Measurements from ENCODE around the gene ZNF557.

Gene ZNF557

DNA sequence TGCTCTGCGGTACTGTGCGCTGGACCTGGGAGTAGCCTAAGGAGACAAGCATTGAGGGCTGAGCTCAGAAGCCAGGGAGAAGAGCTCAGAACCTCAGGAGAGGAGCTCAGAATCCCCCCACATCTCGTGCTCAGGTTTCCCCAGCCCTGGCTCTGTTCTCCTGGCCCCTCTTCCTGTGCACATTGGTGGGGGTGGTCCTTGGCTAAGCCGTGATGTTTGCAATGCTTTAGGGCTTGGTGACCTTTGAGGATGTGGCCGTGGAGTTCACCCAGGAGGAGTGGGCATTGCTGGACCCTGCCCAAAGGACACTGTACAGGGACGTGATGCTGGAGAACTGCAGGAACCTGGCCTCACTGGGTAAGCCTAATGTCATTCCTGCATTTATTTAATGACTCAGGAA lies 6.6 kb downstream of the ZNF557 start:
- no peak for DNase-seq

DNA sequence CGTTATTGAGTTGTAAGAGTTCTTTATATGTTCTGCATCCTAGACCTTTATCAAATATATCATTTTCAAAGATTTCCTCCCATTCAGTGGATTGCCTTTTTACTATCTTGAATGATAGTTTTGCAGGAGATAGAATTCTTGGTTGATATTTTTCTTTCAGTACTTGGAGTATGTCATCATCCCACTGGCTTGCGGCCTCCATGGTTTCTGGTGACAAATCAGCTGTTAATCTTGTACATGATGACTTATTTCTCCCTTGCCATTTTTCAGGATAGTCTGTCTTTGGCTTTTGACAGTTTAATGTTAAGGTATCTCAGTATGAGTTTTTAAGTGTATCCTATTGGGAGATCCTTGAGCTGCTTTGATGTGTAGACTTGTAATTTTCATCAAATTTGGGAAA lies 8.5 kb downstream of the ZNF557 start:
- DNase-seq: no peak

DNA sequence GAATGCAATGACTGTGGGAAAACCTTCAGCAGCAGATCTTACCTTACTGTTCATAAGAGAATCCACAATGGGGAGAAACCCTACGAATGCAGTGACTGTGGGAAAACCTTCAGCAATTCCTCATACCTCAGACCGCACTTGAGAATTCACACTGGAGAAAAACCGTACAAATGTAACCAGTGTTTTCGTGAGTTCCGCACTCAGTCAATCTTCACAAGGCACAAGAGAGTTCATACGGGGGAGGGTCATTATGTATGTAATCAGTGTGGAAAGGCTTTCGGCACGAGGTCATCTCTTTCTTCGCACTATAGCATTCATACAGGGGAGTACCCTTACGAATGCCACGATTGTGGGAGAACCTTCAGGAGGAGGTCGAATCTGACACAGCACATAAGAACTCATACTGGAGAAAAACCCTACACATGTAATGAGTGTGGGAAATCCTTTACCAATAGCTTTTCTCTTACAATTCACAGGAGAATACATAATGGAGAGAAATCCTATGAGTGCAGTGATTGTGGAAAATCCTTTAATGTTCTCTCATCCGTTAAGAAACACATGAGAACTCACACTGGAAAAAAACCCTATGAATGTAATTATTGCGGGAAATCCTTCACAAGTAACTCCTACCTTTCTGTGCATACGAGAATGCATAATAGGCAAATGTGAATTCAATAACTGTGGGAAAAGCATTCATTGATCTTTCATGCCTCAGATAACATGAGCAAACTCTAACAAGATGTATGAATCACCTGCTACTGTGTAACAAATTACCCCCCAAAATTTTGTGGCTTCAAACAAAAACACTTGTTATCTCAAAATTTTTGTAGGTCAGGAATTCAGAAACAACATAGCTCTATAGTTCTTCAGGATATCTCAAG lies 13.8 kb downstream of the ZNF557 start:
- no peak for DNase-seq

DNA sequence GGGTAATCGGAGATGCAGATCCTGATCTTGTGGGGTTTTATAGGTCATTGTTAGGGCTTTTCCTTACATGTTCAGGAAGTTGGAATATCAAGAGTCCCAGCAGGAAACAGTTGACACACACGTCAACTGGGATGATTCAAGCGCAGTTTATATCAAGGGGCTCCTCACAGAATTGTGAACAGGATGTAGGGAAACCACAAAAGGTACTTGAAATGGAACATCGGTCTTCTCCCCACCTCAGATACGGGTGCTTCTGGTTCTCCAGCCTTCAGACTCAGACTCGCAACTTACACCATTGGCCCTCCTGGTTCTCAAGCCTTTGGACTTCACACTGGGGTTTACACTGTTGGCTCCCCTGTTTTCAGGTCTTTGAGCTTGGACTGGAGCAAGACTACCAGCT lies 19.5 kb downstream of the ZNF557 start:
- DNase-seq: no peak

DNA sequence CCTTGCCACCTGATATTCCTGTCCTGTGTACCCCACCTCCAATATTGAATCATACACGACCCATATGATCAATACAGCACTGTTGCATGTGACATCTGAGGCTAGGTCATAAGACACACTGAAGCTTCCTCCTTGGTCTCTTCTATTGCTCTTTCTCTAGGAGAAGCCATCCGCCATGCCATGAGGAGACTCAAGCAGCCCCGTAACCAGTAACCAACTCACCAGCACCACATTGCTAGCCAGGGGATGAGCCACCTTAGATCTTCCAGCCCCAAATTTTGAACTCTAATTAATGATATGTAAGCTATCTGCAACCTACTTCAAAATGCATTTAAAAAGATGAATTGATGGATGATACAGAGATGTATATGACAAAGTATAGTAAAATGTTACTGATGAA lies 28.6 kb downstream of the ZNF557 start:
- no peak for DNase-seq

DNA sequence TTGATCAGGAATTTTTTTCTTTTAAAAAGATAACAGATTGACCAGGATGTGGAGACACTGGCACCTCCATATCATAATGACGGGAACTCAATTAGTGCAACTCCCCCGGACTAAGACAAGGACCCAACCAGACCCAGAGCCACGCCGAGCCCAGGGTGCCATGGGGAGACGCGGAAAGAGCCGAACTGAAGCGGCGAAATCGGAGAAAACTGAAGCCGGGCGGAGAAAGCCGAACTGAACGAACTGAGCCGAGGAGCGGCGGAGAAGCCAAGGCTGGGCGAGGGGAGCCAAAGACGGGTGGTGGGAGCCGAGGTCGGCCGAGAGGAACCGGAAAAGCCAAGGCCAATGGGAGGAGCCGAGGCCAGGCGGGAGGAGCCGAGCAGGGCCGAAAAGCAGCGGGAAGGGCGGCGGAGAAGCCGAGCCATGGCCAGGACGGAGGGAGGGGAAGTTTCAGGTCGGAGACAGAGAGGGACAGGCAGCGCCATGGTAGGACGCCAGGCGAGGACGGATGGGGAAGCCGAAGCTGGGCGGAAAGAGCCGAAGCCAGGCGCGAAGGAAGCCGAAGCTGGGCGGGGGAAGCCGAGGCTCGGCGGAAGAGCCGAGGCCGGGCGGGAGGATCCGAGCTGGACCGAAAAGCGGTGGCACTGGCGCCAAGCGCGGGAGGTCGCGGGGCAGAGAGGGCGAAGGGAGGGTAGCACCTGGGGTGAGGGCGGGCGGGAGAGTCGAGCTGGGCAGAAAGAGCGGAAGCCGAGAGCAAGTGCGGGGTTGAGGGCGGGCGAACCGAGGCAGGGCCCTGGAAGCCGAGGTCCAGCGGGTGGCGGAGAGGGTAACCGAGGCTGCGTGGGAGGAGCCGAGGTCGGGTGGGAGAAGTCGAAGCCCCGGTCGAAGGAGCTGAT lies 29.4 kb downstream of the ZNF557 start:
- DNase-seq: peak; percentile 97 to 99

DNA sequence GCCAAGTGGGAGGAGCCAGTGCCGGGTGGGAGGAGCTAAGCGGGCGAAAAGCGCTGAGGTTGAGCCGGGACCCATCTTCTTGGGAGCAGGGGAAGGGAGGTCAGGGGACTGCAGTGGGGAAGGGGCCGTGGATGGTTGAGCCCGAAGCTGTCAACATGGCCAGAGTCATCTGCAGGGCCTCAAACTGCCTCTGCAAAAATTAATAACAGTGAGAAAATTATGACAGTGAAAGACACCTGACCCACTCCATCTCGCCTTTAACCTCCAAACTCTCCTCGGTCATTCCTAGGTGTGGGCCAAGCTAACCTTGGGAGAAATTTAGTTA lies 30.1 kb downstream of the ZNF557 start:
- DNase-seq: no peak

DNA sequence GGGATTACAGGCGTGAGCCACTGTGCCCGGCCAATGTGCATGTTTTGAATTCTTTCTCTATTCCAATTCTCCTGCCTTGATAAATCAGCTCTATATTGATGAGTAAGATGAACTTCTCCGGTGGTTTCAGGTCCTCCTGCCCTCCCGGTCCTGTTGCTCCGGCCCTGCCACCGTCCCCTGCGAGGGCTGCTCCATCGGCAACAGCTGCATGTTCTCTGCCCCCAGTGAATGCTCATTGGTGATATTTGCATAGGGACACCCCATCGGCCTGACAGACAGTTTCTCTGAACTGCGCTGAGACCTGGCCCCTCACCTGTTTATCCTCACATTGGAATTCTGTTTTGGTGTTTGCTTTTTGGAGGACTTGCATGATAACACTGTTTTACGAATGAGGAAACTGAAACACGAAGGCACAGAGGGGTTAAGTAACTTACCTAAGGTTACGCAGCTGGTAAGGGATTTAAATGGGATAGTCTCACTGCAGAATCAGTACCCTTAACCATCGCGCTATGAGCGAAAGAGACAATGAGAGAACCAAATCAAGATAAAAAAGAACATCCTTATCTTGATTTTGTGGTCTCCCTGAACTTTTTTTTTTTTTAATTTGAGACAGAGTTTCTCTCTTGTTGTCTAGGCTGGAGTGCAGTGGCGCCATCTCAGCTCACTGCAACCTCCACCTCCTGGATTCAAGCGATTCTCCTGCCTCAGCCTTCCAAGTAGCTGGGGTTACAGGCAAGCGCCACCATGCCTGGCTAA lies 32.2 kb downstream of the ZNF557 start:
- no peak for DNase-seq

DNA sequence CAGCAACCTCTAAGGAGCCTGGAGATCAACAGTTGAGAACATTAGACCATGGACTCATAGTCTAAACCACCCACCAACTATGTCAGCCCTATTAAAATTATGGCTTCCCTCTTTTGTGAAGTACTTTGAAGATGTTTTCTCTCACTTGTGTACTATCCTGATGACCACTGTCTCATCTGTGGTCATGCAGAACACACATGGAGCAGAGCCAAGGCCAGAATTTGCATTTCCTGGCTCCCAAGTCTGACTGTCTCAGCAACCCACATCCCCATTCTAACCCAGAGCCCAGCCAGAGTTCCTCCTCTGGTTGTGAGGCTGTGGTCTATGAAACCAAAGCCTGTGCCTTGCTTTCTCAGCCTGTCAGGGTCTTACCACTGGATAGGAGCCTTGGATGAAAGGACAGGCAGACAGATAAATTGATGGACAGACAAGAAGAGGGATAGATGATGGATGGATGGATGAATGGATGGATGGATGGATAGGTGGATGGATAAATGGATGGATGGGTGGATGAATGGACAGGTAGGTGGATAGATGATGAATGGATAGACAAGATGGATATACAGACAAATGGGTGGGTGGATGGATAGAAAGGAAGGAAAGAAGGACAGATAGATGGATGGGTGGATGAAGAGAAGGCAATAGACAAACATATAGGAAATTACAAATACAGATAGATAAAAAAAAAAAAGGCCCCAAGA lies 35.4 kb downstream of the ZNF557 start:
- DNase-seq: no peak

DNA sequence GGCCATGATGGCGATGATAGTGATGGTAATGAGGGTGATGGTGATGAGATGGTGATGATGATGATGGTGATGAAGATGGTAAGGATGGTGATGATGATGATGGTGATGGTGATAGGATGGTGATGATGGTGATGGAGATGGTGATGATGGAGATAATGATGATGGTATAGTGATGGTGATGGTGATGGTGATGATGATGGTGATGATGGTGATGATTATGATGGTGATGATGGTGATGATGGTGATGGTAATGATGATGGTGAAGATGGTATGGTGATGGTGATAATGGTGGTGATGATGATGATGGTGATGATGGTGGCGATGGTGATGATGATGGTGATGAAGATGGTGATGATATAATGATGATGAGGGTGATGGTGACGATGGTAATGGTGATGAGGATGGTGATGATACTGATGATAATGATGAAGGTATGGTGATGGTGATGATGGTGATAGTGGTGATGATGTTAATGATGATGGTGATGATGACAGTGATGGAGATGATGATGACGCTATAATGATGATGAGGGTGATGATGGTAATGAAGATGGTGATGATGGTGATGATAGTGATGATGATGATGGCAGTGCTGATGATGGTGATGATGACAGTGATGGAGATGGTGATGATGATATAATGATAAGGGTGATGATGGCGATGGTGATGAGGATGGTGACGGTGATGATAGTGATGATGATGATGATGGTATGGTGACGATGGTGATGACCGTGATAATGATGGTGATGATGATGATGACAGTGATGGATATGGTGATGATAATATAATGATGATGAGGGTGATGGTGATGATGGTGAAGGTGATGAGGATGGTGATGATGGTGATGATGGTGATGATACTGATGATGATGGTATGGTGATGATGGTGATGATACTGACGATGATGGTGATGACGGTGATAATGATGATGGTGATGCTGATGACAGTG lies 37.5 kb downstream of the ZNF557 start:
- DNase-seq: no peak

DNA sequence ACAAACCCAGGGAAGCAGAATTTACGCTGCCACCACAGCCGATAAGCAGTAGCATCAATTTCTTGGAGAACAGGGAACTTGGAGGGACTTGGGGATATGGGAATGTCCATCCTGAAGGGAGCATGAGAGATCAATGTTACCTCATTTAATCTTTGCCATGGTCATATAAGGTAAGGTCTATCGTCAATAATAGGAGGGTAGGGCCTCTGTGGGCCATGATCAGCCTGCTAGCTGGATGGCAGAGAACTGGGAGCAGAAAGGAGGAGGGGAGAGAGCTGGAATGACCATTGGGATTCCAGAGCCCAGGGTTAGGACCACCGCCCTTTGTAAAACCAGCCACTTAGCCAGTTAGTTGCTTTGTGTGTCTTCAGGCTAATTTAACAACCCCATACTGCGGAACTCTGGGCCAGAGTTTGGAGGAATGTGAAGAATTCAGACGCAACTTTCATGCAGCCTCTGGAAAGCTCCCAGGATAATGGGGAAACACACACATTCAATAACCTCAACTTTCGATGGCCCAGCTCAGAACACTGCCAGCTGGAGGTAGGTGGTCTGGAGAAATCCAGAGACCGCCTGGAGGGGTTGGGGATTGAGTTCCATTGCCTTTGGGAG lies 40.3 kb downstream of the ZNF557 start:
- no peak for DNase-seq

DNA sequence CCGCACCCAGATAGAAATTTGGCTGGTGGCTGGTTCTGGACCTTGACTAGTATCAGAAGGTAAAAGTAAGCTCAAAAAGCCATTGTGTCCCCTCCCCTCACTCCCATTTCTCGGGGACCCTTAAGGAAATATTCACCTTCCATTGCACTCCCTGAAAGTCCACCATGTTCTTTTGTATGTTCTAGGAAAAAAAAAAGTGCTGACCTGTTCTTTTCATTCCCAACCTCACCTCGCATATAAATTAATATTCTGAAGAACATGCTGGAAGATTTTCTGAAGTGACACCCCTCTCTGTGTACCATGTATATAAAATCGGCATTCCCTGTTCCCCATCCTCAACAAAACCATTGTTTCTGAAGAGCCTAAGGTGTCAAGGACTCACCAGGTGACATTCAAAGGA lies 43.2 kb downstream of the ZNF557 start:
- no peak for DNase-seq

DNA sequence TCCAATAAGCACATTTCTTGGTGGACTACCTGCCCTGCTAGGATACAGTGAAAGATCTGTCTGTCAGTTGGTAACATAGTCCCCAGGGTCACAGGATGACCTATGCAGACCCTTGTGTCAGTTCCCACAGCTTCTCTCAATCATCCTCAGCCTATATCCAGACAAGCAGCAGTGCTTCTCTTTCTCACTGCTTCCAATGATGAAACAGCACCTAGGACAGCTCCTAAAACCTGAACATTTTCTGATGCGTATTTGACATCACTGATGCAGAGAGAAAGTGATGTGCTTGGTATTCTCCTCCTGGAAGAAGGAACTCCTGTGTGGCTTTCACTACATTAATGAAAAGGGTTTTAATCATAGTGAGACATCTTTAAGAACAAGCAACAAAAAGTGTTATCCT lies 43.7 kb downstream of the ZNF557 start:
- DNase-seq: peak in 1 of 2 experiments; percentile 10

DNA sequence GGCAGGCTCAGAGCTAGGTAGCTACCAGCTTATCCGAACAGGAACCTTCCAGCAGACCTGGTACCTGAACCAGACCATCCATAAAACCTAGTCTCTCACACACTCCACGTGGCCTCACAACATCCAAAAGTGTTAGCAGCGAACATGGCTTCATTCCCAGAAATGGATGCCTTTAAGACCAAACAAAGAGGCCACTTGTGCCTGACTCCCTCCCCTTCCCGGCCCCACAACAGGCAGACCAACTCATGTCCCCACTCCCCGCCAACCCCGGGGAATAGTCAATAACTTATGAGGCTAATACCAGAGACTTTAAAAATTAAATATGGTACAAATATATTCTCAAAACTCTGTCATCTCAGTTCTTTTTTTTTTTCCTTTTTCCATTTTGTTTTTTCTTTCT lies 46.2 kb downstream of the ZNF557 start:
- DNase-seq: no peak

DNA sequence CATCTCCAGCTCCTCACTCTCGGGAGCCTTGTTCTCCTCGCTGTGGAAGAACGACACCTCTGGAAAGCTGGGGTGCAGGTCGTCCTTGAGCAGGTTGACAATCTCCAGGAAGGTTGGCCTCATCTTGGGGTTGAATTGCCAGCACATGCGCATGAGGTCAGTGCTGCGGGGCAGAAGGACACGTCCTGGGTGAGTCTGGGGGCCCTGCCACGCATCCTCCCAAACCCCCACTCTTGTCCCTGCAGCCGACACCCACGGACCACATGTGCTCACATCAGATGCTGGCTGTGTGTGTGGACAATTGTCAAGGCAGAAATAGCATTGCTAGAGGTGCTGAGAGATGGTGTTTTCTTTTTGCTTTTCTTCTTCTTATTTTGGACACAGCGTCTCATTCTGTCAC lies 47.7 kb downstream of the ZNF557 start:
- DNase-seq: no peak

DNA sequence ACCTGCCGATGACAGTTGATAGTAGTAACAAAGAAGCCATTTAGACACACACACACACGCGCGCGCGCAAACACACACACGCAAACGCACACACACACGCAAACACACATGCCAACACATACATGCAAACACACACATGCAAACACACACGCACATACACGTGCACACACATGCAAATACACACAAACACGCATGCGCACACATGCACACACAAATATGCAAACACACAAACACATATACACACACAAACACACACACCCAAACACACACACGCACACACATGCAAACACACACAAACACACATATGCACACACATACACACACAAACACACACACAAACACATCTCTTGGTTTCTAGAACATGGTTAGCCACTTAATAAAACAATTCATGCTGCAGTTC lies 50.1 kb downstream of the ZNF557 start:
- DNase-seq: no peak

DNA sequence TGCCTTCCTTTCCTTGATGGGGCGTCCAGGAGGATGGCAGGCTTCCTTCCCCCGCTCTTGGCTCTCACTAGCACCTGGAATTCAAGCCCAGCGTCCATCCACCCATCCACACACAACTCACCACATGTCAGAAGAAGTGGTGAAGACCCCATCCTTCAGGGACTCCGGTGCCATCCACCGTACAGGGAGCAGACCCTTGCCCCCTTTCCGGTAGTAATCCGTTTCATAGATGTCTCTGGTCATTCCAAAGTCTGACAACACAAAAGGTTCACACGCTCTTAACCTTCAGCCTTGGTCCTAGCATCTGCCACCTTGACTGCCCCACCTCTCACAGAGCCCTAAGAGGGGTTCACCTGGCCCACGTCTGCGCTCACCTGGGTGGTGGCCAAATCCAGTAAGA lies 51.0 kb downstream of the ZNF557 start:
- no peak for DNase-seq

DNA sequence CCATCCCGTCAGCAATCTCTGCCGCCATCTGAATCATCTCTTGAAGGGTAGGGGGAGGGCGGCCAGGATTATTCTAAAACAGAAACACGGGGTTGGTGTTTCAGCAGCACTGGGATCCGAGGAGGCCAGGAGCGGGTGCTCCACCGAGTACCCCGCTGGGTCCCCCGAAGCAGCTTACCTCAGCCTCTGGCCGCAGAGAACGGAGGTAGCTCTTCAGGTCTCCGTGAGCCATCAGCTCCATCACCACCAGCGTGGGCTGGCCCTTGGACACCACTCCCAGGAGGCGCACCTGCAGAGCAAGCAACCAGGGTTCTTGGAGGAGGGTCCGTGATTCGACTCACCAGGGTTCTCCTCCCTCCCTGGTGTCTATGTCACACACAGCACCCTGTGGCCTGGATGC lies 53.2 kb downstream of the ZNF557 start:
- DNase-seq: no peak

DNA sequence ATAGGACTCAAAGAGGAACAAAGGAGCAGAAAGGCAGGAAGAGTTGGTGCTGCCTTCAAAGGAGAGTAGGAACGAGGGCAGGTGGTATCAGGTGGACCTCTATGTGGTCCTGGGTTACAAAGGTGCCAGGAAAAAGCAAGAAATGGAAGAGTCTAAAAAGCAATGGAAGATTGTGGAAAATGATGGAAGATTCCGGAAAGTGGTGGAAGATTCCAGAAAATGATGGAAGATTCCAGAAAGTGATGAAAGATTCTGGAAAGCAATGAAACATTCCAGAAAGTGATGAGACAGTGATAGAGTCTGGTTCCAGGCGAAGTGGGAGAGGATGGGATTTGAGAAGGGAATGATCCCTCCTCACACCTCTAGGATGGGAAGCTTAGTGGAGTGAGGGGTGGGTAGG lies 55.3 kb downstream of the ZNF557 start:
- DNase-seq: no peak

DNA sequence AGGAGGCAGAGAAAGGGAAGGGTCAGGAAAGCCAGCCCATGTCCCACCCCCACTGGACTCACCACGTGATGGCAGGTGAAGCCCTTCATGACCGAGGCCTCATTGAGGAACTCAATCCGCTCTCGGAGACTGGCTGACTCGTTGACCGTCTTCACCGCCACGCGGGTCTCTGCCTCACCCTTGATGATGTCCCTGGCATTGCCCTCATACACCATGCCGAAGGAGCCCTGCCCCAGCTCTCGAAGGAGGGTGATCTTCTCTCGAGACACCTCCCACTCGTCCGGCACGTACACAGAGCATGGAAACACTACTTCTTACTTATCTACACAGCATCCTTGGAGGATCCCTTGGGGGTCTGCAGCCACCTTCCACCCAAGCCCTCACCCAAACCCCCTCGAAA lies 55.7 kb downstream of the ZNF557 start:
- DNase-seq: no peak

DNA sequence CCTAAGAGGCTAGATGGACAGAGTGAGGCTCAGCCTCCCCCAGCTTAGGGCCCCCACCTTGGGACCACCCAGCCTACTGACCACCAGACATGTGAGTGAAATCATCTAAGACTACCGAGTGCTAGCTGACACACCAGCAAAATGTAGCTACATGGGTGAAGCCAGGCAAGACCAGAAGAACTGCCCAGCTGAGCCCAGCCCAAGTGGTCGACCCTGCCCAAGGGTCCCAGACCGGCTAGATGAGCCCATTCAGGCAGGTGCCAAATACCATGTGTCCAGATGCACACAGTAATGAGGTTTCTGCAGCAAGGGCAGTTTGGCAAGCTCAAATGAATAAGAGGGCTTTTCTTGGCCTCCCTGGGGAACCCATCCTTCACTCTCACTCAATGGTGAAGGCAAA lies 56.6 kb downstream of the ZNF557 start:
- DNase-seq: no peak

Measured in Kasumi-1 (cell line).